GM23248 (cell line): ENCODE results near the gene MRPL36.

Experiments used
- EZH2 ChIP-seq: fragments of 200-600 bp; sonication (generic); IDR thresholded peaks from 2 replicates; pipeline ENCODE4 v1.6.1; 2018; ENCODE audit warnings: antibody characterized with exemption, mild to moderate bottlenecking; ENCODE audit not compliant: insufficient read depth, poor library complexity, severe bottlenecking
- EZH2phosphoT487 ChIP-seq: fragments of 200-600 bp; sonication (generic); IDR thresholded peaks from 2 replicates; pipeline ENCODE4 v1.6.1; 2018; ENCODE audit warnings: antibody characterized with exemption, moderate library complexity, mild to moderate bottlenecking, low read depth; ENCODE audit not compliant: insufficient read depth

- TF ChIP-seq EZH2, result no peak
- no peak for TF ChIP-seq EZH2phosphoT487
These were observed 38.2 kb downstream of the MRPL36 start for GRCh38 chr5:1761453-1761755.
